GM19395 (cell line): ENCODE measurements around the gene MGAT5.

Experiments used
- ATAC-seq: cut with Tn5 transposase; IDR thresholded peaks from one replicate; pipeline ENCODE4 v1.9.1; 2021; ENCODE audit warnings: mild to moderate bottlenecking, moderate library complexity; ENCODE audit not compliant: unreplicated experiment

MGAT5 gene

DNA sequence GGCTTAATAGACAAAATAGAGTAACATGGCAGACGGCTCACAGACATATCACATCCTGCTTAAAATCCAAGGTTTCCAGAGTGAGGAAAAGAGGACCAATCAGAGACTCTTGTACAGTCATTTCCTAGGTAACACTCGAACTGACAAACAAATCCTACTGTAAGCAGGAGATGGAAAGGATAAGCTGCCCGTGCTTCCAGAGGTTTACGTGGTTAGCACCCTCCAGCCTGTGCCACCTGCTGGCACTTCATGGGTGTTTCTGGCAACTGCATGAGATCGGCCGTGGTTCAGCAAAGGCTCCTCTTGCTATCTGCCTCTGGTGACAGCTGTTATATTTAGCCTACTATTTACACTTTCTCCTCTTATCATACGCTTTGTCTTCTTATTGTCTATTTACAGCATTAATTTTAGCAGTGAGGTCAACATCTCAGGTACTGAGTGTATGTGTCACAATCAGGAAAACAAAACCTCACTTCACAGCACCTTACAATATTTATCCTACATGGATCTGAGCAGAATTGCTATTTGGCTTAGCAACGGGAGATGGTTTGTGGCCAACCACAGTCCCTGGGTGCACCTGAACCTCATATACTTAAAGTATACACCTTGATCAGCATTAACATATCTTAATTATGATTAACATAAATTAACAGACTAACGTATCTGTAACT lies 238.0 kb downstream of the MGAT5 start:
- ATAC-seq = no peak

DNA sequence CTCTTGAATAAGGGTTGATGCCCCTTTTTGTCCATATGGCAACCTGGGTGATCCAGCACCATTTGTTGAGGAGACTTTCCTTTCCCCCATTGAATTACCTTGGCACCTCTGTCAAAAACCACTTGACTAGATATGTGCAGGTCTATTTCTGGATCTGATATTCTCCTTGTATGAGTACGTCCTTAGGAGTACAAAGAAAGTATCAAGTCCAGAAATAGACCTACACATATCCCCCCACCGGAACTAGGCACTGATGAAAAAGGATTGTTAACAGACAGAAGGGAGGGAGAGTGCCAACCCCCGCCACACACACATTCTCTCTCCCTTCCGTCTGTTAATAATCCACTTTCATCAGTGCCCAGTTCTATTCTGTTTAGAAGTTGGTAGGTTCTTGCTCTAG lies 239.9 kb downstream of the MGAT5 start:
- ATAC-seq = no peak

DNA sequence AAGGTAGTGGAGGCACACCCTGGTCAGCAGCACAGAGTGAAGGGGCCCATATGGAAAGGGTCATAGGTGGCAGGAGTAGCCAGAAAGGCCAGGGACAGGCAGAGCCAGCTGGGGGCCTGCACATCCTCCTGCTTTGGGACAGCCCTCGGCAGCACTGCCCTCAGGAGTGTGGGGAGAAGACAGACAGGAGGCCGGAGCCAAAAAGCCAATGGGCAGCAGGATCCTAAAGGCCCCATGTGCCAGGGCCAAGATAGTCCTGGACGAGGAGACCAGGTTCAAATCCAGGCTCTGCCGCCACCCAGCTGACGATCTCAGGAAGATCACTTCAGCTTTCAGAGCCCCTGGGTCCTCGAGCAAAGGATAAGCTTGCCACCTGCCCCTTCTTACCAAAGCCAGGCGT lies 244.8 kb downstream of the MGAT5 start:
- ATAC-seq = no peak

DNA sequence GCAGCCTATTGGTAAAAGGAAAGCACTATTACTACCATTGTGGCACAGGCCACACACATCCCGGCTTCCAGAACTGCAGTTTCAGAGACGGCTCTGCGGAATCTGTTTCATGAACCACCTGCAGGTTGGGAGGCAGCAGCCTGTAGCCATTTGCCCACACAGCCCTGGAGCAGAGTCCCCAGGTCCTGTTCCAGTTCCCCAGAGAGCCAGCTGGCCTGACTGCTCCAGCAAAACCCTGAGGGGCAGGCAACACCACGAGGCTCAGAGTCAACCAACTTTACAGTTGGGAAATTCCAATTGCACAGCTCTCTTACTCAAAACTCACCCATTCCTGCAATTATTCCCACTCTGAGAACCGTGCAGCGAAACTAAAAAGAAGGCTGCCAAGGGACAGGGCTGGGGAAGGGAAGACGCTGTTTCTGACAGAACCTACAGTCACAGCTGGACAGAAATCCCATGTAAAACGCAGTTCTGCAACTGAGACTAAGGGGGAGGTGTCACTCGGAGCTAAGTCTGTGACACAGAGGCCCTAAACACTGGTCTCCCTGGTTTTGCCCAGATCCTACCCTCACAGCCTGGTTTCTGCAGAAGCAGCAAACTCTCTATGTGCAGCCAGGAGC lies 245.5 kb downstream of the MGAT5 start:
- no peak for ATAC-seq

DNA sequence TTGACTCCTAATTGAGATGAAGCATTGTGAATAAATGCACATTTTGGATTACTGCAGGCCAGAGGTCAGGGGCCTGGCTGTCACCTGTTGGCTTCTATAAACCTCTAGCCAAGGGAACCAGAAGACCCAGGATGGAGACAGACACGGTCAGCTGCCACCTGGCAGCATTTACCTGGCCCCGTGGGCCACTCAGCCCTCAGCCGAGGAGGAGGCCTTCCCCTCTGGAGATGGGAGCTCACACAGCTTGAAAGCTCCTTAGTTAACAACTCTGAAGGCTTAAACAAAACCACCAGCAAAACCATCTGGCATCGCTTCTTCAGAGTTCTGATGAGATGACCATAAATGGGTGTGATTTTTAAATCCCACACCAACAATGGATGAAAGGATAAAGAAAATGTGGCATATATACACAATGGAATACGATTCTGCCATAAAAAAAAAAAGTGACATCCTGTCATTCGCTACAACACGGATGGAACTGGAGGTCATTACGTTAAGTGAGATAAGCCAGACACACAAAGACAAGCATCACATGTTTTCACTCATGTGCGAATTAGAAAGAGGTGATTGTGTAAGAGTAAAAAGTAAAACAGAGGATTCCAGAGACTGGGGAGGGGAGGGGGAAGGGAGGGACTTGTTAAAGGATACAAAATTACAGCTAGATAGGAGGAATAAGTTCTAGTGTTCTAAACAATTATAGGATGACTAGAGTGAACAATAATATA lies 246.5 kb downstream of the MGAT5 start:
- no peak for ATAC-seq

DNA sequence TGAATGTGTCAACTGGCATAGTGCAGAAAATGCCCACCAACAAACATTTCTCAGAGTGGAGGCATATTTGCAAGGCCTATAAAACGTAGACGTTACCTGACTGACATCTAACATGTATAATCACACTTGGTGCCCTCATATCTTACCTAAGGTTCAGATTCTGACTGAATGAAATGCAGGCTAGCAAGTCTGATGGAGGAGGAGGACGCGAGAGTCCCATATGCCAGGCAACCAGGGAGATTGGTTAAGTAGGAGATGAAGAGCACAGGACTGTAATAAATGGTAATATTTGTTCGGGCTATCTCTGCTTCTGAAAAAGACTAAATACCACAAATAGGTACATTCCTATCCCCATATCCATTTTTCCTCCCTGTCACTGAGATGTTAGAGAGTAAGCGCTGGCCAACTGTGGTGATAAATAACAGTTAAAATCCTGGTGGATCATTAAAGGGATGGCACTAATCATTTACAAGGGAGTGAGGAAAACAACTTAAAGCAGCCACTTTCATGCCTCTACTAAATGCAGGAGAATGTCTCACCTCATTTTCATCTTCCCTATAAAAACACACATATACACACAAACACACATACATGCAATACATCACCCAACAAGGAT lies 247.7 kb downstream of the MGAT5 start:
- ATAC-seq = no peak

DNA sequence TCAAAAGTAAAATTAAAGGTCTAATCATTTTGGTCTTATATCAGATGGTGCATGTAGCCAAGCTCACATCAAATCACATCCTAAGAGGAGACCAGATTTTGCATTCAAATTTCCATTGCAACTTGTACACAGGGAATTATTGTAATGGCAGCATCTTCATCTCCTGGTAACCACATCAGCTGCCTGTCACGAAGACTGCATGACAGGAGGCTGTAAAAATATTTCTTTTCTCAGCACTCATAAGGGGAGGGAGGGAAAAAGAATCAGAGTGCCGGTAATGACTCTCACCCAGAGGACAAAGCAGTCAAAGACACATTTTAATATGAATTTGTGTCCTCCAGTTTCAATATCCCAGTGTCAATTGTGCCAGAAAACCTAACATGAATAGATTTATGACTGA lies 248.2 kb downstream of the MGAT5 start:
- ATAC-seq = no peak
